ENCODE data around the gene MAB21L1.

MAB21L1 gene

DNA sequence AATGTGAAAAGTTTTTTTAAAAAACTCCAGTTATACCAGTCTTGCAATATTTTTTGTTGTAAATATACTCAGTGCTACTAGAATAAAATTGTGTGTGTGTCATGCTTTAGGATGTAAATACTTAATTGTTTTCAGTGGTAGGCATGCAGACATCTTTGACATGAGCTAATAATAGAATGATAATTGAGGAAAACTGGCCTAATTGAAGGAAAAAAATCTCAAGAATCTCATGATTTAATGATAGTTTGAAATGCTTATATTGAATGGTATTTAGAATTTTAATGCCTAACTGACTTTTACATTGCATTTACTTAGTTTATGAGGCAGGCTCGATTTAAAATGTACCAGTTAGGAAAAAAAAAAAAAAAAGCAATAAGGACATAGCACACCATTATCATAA lies 3.2 kb upstream of the MAB21L1 start:
- no peak for DNase-seq (ENCODE audit: low read depth)

DNA sequence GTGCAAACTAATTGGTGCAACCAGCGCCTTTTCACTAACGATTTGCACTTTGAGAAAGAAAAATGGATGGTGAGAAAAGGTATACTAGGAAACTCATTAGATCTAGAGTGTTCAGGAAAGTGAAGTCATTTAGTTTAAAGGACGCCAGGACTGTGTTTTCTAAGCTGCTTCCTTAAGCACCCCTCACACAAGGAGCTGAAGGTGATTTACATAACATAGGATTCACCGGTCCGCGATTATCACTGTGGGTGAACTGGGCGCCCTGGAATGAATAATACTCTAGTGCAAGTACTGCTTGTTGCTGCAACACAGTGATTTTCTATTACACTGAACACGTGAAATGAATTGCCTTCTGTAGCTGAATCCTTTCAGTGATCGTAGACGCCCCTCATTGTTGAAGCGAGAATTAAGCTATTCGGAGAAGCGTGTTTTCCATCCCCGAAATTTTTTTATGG lies 2.6 kb upstream of the MAB21L1 start:
- DNase-seq (ENCODE audit: low read depth), result no peak

DNA sequence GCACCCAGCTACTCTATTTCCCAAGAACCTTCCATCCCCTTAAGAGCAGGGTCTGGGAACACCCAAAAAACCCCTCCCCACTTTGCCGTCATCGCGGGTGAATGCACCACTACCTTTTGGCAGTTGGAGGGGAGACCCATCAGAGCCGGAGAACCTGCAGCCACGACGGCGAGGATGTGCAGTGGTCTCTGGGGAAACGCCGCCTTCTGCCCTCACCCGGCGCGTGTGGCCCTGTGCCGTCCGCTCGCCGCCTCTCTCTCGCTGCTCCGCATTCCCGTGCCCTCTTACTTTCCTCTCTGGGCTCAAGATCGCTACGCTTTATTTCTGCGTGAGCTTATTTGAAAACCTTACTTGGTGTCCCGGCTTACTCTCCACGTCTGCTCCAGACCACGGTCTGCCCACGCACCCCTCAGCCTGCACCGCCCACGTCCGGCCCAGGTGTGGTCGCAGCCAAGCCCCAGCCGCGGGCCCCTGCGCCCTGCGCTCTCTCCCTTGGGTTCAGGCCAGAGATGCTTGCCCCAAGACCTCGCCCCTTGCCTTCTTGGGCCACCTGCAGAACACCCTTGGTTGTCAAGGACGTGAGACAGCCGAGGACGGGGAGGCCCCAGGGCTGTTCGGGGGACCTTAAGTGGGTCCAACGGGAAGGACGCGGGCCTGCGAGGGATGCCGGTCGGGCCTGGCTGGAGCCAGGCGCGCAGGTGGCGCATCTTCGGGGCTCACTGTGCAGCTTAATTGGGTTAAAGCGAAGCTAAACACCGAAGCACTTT lies 2.0 kb upstream of the MAB21L1 start:
- DNase-seq (ENCODE audit: low read depth), result no peak

DNA sequence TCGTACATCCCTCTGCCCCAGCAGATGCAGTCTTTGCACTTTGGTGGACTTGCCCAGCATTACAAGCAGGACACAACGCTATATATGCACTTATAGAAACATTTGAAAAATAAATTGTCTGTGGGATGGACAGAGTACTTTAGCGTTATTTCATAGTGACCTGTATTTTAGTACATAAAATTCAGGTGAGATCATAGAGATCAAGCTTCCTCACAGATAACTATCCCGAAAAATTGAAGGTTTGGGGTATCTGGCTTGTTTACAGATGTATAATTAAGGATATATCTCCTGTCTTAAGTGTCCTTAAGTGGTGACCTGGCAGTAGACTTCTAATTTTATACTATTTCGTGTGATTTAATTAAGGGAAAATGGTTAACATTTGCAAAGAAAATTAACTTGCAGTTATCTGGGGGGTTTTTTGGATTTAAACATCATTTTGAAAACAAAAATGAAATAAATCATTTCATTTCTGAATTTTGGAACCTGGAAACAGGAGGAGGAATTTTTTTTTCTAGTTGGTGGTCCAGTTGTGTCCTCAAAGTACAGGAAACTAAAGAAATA lies 977 bp upstream of the MAB21L1 start:
- no peak for DNase-seq (ENCODE audit: low read depth)

DNA sequence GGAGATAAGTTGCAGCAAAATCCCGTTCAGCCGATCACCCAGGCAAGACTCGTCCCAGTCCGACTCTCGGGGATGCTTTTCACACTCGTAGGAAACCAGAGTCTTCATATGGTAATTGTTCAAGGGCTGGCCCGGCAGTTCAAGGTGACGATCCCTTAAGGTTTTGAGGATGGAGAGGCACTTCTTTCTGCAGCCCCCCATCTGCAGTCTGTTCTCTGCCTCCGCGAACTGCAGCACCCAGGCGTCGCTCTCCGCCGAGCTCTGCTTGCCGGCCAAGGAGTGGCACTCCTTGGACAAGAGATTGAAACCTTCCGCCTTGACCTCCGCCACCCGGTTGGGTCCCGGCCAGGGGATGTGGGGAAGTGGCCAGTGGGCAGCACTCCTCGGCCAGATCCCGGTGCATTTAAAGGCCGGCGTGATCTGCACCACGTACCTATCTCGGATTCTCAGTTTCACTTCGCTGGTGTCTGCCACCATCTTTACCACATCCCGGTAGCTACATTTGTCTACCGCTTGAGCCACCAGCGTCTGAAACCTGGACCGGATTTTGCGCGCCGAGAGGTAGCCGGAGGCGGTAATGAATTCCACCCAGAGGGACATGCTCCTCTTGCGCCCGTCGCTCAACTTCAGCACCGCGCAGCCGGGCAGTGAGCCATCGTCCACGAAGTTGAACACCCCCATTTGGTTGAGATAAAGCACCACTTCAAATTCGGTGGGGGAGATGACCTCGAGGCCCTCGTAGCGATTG lies 1.1 kb downstream of the MAB21L1 start:
- no peak for DNase-seq (ENCODE audit: low read depth)

DNA sequence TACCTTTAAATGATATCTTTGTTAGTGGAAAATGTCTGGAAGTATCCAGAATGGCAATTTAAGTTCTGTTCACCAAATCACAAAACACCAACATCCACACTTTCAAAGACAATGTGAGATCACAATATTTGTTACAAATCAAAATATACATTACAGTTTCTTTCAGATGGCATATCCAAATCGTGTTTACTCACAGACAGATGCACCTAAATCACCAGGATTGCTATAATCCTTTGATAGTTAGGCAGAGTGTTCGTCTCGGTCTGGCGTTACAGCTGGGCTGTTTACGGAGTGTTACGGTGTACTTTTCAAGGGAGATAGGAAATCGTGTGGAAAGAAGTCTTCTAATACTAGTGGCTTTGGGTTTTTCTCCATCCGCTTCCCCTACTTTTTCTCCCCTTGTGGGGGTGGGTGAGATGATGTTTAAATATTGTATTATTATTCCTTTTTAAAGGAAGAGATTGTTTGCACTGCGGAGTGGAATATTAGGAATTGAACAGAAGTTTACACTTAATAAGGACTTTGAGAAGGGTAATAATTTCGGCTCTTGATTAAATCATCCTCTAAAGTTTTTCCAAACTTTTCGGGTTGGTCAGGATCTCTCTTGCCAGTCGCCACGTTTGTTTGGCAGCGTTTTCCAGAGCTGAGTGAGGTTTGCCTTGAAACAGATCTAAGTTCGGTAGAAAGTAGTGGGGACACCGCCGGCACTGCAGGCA lies 1.8 kb downstream of the MAB21L1 start:
- no peak for DNase-seq (ENCODE audit: low read depth)

DNA sequence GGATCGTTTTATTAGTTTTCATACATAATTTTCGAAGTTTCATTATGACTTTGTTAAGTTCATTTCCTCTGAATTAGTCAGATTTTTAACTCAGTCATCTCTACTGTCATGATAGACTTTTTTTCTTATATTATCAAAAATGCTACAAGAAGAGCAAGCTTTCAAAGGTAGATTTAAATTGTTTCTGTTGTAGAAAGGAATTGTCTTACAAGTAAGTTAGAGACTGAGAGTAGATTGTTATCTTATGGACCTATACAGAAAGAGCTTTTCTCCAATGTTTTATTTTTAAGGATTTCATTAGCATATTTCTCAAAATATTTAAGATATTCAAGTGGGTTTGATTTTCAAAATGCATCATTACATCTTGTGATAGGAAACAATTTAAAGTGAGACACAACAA lies 2.7 kb downstream of the MAB21L1 start:
- DNase-seq (ENCODE audit: low read depth), result no peak

DNA sequence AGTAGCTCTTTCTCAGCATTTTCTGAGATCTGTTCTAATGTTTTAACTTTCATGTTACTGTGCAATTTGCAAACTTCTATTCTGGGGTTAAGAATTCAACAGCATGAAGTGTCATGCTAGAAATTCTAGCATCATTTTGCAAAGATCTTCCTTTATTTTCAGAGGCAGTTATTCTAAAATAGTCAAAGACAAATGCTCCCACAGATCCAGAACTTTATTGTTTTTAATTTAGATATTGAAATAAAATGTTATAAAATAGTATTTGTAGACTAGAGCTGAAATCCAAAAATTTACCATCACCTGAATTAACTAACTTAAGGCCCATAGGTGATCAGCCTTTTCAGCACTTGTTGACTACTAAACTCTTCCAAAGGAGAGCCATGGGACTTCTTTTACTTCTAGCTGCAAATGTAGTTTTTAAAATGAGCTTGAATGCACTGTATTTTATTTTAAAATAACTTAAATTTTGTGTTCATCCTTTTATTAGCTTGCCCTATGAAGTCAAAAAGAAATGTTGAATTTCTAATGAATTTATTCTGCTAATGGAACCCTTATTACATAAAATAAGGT lies 3.2 kb downstream of the MAB21L1 start:
- no peak for DNase-seq (ENCODE audit: low read depth)

DNA sequence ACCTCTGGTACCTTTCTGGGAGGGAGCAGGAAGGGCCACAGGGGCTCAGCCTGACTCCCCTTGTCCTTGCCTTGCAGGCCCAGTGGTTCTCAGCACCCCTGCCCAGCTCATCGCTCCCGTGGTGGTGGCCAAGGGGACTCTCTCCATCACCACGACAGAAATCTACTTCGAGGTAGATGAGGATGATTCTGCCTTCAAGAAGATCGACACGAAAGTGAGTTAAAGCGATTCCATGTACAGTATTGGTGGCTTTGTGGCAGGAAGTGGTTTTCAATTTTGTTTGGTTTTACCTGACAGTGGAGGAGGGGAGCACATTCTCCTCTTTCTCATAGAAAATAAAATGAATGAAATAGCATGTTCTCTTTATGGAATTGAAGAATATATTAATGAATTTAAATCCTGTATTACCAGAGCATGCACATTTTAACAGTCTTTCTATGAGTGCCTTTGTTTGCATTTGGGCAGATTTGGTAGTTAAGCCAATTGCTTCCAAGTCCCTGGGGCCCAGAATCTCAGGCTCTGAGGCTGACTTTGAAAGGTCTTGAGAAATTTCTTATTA lies 4.1 kb downstream of the MAB21L1 start:
- no peak for DNase-seq (ENCODE audit: low read depth)

DNA sequence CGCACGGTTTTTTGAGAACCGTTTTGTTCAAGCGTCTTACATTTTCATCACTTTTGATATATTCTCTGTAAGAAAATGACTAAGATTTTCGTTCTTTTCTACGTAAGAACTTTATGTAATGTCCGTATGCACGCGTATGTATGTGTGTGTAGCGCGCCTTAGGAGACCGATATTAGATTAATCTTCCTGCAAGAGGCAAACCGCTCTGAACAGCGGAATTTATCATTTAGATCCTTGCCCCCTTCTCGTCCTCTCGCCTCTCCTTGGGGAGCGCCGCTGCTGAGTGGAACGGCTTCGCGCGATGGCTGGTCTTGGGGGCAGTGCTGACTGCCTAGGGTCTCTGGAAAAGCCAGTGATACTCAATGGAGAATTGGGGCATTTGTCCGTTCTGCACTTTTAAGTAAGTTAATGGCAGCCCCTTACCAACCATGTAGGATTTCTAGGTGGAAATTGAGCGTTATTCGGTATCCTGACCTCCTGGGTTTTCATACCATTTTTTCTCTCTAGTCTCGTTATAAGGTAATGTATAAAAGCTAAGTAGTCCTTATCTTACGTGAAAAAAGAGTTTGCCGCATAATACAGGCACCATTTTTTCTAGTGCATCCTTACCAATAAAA lies 4.7 kb downstream of the MAB21L1 start:
- DNase-seq (ENCODE audit: low read depth), result no peak

DNA sequence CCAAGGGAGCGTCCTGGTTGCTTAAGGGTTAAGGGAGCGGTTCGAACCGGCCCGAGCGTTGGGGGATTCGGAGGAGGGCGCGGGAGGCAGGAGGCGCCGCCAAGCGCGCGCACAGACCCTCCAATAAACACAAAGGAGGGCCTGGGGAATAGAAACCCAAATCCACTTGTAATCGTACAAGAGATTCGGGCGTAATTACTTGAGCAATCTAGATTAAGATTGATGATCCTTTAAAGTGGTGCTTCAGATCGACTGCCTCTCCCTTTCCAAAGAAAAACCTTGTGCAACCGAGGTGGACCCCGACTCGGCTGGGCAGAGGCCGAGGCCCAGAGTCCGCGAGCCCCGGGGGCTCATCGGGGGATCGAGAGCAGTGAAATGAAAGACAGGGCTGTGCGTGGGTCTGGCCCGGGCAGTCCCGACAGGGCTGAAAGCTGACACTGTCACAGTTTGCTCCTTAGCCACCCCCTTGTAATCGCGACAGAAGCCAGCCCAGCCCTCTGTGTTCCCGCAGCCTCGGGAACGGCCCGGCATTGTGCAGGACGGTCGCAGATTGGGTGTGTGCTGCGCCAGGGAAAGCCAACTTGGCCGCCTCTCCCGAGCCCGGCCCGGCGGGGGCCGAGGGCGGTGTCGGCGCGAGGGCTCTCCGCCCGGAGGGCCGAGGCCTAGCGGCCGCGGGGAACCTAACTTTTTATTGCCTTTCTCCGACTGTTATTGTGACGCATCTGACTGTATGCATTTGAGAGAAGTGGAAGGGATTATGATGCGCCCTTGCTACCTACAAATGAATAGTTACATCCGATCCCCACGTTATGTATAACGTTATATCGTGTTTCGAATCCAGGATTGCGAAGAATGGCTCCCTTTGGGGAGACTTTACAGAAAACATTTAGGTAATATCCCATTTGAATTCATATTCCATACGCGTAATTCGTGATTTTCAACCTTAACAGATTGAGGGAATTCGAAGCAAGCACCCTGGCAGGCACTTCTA lies 5.5 kb downstream of the MAB21L1 start:
- no peak for DNase-seq (ENCODE audit: low read depth)

DNA sequence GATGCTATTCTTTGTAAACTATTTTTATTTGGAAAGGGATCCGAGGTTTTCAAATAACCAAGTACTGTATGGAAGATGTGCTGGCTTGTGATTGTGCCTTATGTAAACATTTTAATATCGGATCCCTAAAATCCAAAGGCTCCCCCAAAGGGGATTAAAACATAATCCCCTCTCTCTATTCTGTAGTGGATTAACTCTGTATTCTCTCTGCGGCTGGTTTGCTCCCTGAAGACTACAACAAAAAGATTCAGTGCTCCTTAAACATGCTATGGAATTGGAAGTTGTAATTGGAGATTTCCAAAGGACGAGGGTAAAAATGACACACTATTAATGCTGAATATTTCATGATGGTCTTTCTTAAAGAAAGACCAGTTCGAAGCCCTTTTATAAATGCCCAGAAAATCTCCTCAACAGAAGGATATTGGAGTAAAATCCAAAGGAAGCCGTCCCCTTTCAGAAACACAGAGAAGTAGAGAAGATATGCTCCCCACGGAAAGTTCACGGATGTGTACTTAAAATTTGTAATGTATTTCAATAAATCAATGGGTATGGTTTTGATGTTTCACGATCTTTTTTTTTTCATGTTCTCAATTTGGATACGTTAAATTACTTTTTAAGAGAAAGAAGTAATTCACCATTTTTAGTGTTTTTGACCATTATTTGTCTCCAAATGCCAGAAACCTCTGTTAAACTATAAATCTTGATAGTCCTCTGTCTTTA lies 6.5 kb downstream of the MAB21L1 start:
- DNase-seq (ENCODE audit: low read depth), result no peak

DNA sequence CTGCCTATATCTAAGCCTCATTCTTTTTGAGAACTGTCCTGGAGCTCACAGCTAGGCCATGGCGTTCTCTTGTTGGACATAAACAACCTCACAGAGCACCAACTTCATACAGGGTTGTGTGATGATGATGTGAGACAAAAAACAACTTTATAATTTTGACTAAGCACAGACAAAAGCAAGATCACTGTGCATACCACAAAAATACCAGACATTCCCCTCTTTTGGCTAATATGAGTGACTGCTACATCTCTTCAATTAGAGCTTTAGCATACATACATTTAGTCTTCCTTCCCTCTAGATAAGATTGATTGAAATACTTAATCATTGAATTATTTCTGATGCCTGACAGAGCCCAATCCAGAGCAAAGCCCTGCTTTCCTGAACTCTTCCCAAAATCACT lies 8.3 kb downstream of the MAB21L1 start:
- DNase-seq (ENCODE audit: low read depth), result no peak

DNA sequence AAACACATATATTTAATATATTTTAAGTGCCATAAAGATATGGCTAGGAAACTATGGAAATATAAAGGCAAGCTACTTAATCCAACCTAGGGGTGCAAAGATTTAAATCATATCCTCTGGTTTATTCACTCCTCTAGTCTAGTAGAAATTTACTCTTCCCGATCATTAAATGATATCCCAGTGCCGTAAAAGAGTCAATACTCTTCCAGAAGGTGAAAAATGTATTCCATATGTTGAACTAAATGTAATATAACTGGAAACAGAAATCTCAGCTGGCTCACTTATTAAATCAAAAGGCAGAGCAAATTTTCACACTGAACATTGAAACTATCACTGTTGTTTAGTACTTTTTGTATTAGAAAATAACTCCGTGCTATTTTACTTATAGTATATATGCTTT lies 11.1 kb downstream of the MAB21L1 start:
- no peak for DNase-seq (ENCODE audit: low read depth)

DNA sequence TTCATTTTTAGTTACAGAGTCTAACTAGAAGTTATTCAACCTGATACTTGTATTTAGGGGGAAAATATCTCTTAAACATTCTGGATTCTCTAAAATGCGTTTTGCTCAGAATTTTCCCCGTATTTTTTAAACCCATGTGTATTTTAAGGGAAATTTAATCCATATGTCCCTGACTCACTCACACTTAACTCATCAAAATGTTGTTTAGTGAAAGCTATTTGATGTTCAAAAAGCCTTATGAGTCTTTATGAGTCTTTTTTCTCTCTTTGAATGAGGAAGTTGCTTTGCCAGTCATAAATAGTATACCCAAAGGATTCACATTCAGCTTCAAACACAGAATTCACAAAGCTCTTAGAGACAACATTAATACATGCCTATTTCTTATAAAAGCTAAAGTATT lies 16.4 kb downstream of the MAB21L1 start:
- DNase-seq (ENCODE audit: low read depth), result no peak

DNA sequence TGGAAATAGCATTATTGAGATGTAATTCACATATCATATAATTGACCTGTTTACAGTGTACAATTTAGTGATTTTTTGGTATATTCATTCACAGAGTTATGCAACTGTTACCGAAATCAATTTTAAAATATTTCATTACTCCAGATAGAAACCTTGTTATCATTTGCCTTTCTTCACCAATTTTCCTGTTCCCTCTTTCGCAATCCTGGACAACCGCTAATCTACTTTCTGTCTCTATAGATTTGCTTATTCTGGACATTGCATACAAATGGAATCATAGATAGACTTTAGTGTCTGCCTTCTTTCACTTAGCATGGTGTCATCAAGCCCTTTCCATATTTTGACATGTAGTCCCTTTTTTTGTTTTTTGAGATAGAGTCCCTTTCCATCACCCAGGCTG lies 19.2 kb downstream of the MAB21L1 start:
- no peak for DNase-seq (ENCODE audit: low read depth)

DNA sequence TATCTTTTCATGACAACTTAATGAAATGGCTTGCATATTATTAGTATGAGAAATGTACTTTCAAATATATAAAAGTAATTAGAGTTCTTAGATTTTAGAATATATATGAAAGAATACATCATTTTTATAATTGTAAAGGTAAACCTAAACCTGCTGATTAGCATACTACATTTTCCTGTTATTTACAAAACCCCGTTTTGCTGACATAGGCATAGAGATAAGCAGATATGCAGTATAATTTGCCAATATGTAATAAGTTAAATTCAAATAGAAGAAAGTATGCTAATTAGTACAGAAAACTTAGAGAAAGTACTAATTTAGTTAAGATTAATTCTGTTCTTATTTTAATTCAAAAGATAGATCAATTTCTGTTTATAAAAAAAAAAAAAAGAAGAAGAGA lies 21.5 kb downstream of the MAB21L1 start:
- no peak for DNase-seq (ENCODE audit: low read depth)

DNA sequence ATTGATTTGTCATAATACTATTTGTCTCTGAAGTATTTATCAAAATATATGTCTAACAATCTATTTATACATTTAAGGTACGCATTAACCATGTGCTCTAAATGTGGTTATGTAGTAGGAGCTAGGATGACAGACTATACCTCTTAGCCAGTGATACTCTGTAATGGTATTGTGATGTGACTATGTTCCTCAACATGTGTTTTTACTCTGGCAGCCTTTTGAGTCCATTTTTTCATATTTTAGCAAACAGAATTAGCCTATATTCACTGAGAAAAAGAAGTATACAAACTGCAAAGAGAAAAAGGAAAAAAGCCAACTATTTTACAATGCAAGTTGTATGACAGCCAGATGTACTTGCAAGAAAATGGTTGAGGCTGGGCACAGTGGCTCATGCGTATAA lies 26.7 kb downstream of the MAB21L1 start:
- no peak for DNase-seq (ENCODE audit: low read depth)

DNA sequence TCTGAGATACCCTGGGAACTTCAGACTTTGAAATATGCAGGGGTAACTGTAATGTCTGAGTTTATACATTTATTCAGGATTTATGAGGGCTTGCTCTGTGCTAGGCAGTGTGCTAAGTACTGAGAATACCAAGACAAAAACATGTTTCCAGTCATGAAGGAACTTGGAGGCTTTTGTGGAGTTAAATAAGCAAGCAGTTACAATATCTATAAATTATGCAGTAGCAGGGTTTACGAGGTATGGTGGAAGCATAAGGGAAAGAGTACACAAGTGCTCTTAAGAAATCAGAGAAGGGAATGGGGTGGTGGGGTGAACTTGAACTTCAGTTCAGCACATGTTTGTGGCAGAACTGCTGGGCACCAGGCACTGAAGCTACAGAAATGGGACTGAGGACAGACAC lies 28.0 kb downstream of the MAB21L1 start:
- no peak for DNase-seq (ENCODE audit: low read depth)

Measured in stimulated activated CD8-positive, alpha-beta memory T cell treated with anti-CD3 and anti-CD28 coated beads, Interleukin-12 subunit alpha, Interleukin-12 subunit beta, amount 100 ng/mL, for 4 hours (primary cell).